ENCODE results near the gene CNKSR3. TPM values are rescaled to one million over a fixed set of nuclear protein-coding genes. Genes with fewer than 3 reads are reported as not detected.

The CNKSR3 gene
- total and polyA plus RNA-seq, 12 donors: 4.2 to 42.2 (median 24.1) TPM

DNA sequence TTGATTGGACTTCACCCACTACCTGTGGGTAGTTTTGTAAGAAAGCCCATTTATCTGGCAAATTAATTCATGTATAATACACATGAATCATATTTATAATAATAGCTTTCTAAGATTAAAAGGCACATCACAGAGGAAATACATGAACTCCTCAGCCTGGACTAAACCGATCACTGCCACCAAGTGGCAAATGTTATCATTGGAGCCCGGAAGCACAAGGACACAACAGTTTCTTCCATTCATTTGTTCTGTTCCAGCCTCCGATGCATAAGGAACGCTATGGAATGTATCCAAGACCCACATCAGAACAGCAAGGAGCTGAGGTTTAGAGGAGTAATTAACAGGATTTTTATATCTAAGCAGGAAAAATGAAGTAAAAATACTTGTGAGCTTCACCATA, 139.9 kb downstream of the CNKSR3 start:
- H3K4me1 ChIP-seq: peaks cover 0 to 12% (median 0%) of the 10 kb centered on the region in 9 donors
- H3K27me3 ChIP-seq: no peaks in the 10 kb centered on the region
- 8 to 11% methylated on average over 4 of the region's 4 CpGs for WGBS, 2 donors
- H3K4me3 ChIP-seq: no peak overlapping the region
- peak in 7 of 9 donors; percentile 21 to 57 (median 53) for TF ChIP-seq CTCF (IDR thresholded peaks at IDR 0.05)
- intact Hi-C loops (cut with DNase I): loop anchor here in 7 of 10 donors (2.0 to 10.0 kb wide), 2 partner anchors 216 kb away; no protein-coding TSS in a partner anchor
- H3K9me3 ChIP-seq: peaks cover 0 to 6% (median 0%) of the 10 kb centered on the region in 11 donors
- peak in 6 of 8 donors; percentile 51 to 75 (median 62) for ATAC-seq
- no peak overlapping the region for H3K27ac ChIP-seq
- no peaks in the 10 kb centered on the region for H3K36me3 ChIP-seq
- DNase-seq: peak in 1 of 2 donors; percentile 13

GRCh38 chr6:154367839-154368695, 142.4 kb downstream of the CNKSR3 start:
- no peaks in the 10 kb centered on the region for H3K27me3 ChIP-seq
- no peaks in the 10 kb centered on the region for H3K9me3 ChIP-seq
- no peak for TF ChIP-seq CTCF (IDR thresholded peaks at IDR 0.05)
- no peaks in the 10 kb centered on the region for H3K36me3 ChIP-seq
- DNase-seq (no peak), ATAC-seq (no peak)
- 83 to 86% methylated on average over 9 of the region's 9 CpGs for WGBS, 2 donors
- H3K4me3 ChIP-seq: no peak overlapping the region
- intact Hi-C loops (cut with DNase I): loop anchor here in 3 of 10 donors (5.0 to 10.0 kb wide), 3 partner anchors 211 to 216 kb away; no protein-coding TSS in a partner anchor
- H3K4me1 ChIP-seq: peaks cover 0 to 12% (median 0%) of the 10 kb centered on the region in 9 donors
- H3K27ac ChIP-seq: peak overlapping the region in 1 of 10 donors; percentile 8

DNA sequence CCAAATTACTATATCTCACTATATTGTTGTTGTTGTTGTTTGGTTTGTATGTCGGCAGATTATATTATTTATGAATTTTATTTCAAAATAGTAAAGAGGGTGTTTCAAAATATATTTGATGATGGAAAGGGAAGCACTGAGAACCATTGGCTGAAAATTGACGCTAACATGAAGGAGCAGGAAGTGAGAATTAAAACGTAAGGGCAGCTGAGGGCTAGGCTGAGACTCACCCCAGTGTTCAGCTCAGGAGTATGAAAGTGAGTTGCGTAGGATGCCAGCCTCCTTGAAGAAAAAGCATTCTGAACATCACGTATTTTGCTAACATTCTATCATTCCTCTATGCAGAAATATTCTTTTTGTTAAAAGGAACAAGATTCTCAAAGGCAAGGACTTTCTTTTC, 143.1 kb downstream of the CNKSR3 start:
- 91 to 94% methylated on average over 5 of the region's 5 CpGs for WGBS, 2 donors
- H3K4me1 ChIP-seq: peaks cover 0 to 12% (median 0%) of the 10 kb centered on the region in 9 donors
- ATAC-seq: no peak
- DNase-seq: no peak
- H3K9me3 ChIP-seq: no peaks in the 10 kb centered on the region
- TF ChIP-seq CTCF (IDR thresholded peaks at IDR 0.05): no peak
- H3K36me3 ChIP-seq: no peaks in the 10 kb centered on the region
- intact Hi-C loops (cut with DNase I): loop anchor here in 3 of 10 donors (5.0 to 10.0 kb wide), 3 partner anchors 210 to 215 kb away; no protein-coding TSS in a partner anchor
- H3K27me3 ChIP-seq: no peaks in the 10 kb centered on the region
- H3K4me3 ChIP-seq: no peak overlapping the region
- peak overlapping the region in 1 of 10 donors; percentile 8 for H3K27ac ChIP-seq

DNA sequence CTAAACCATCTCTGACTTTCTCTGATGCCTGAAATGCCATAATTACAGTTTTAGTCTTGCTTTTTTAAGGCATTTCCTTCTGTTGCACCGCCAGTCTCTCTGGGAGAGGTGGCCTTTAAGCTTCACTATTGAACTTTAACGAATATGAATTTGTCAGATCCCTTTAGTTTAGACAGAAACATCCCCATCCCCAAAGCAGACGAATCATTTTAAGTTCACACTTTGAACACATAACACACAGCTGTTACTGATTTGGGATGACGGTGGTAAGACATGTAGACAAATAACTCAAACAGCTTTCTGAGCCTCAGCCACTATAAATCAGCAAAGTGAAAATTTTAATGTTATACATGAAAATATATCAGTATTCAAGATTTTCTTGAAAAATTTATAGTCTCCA, 146.7 kb downstream of the CNKSR3 start:
- Histone ChIP-seq H3K4me1 (peaks cover 0 to 13% (median 0%) of the 10 kb centered on the region in 9 donors), H3K36me3 (no peaks in the 10 kb centered on the region), H3K9me3 (no peaks in the 10 kb centered on the region), H3K4me3 (no peak overlapping the region), H3K27me3 (no peaks in the 10 kb centered on the region), H3K27ac (no peak overlapping the region)
- ATAC-seq (no peak), DNase-seq (no peak)
- WGBS, 2 donors: 72 to 78% methylated on average over 4 of the region's 4 CpGs
- TF ChIP-seq CTCF (IDR thresholded peaks at IDR 0.05): no peak
- intact Hi-C loops (cut with DNase I): loop anchor here in 1 of 10 donors (10.0 kb wide), 1 partner anchor 209 kb away; no protein-coding TSS in a partner anchor

Measured in heart right ventricle (tissue), 16 donors.